ENCODE measurements around the gene ENTPD5.
"Not testable (repeated sequence)": the region's sequence is repeated elsewhere in the genome, so short reads cannot be mapped to it uniquely, and the experiment has no call there.

The ENTPD5 gene

GRCh38 chr14:74008843-74009499 is 10.1 kb downstream of the ENTPD5 start:
- in situ Hi-C loops (cut with MboI; ENCODE audit: low sequenced_read_pairs), result no loop called here

- in situ Hi-C loops (cut with MboI; ENCODE audit: low sequenced_read_pairs), result not testable (repeated sequence)
Measured at GRCh38 chr14:74005664-74006063, 13.4 kb downstream of the ENTPD5 start.

- in situ Hi-C loops (cut with MboI; ENCODE audit: low sequenced_read_pairs), result no loop called here
Measured at GRCh38 chr14:73998726-73999125, 20.4 kb downstream of the ENTPD5 start.

- in situ Hi-C loops (cut with MboI; ENCODE audit: low sequenced_read_pairs), result no loop called here
Measured at GRCh38 chr14:73997944-73998447, 21.1 kb downstream of the ENTPD5 start.

DNA sequence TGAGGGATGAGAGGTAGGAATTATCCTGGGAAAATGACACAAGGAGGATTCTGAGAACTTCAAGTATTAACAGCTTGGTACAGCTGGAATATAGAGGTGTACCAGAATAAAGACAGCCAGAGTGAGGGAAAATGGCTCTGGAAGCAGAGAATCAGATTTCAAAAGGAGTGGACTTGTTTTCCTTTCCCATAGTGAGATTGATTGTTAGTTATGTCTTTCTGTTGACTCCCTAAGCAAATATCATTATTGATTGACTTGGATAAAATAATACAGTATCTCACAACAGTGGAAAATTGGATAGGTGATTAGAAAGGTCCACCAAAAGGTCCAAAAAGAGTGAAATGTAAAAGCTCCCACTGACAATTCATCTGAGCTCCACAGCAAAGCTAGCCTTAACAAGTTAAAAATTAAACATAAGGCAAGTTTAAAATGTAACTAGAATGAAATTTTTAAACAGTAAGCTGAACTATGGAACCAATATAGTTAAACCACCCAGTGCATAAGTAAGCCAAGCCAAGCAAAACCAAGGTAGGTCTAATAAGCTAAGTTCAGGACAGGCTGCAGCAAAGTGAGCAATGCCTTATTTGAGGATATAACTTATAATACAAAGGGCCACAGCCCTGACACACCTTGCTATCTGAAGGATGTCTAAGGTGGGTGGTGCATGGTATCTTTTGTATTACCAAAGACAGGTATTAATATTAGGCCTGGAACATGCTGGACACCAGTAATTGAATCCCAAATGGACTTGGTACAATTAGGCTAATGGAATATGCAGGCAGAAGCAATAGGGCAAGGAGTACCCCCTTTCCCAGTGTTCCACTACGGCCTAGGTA is 21.8 kb downstream of the ENTPD5 start:
- in situ Hi-C loops (cut with MboI; ENCODE audit: low sequenced_read_pairs), result no loop called here

DNA sequence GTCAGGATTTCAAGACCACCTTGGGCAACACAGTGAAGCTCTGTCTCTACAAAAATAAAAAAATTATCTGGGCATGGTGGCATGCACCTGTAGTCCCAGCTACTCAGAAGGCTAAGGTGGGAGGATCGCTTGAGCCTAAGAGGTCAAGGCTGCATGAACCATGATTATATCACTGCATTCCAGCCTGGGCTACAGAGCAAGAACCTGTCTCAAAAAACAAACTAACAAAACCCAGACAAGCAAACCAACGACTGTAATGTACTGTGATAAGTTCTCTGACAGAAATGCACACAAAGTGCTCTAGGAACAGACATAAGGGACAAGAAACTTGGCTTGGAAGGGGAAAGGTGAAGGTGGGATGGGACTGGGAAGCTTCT is 22.4 kb downstream of the ENTPD5 start:
- in situ Hi-C loops (cut with MboI; ENCODE audit: low sequenced_read_pairs), result no loop called here

GRCh38 chr14:73995977-73996378 is 23.1 kb downstream of the ENTPD5 start:
- in situ Hi-C loops (cut with MboI; ENCODE audit: low sequenced_read_pairs), result no loop called here

- in situ Hi-C loops (cut with MboI; ENCODE audit: low sequenced_read_pairs), result not testable (repeated sequence)
Measured at GRCh38 chr14:73994926-73995325, 24.2 kb downstream of the ENTPD5 start.

DNA sequence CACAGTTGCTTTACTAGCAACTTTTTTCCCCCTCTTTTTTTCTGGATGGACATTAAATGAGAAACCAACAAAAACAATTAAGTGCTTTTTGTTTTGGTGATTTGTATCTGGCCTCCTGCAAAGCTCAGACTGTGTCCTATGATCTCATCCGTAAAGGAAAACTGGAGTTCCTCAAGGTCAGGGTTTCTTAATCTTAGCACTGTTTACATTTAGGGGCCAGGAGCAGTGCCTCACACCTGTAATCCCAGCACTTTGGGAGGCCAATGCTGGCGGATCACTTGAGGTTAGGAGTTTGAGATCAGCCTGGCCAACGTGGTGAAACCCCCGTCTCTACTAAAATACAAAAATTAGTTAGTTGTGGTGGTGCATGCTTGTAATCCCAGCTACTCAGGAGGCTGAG is 28.0 kb downstream of the ENTPD5 start:
- in situ Hi-C loops (cut with MboI; ENCODE audit: low sequenced_read_pairs), result no loop called here

GRCh38 chr14:73988656-73989055 is 30.4 kb downstream of the ENTPD5 start:
- in situ Hi-C loops (cut with MboI; ENCODE audit: low sequenced_read_pairs), result not testable (repeated sequence)

GRCh38 chr14:73988065-73988464 is 31.0 kb downstream of the ENTPD5 start:
- in situ Hi-C loops (cut with MboI; ENCODE audit: low sequenced_read_pairs), result no loop called here

GRCh38 chr14:73977896-73978295 is 41.2 kb downstream of the ENTPD5 start:
- in situ Hi-C loops (cut with MboI; ENCODE audit: low sequenced_read_pairs), result no loop called here

DNA sequence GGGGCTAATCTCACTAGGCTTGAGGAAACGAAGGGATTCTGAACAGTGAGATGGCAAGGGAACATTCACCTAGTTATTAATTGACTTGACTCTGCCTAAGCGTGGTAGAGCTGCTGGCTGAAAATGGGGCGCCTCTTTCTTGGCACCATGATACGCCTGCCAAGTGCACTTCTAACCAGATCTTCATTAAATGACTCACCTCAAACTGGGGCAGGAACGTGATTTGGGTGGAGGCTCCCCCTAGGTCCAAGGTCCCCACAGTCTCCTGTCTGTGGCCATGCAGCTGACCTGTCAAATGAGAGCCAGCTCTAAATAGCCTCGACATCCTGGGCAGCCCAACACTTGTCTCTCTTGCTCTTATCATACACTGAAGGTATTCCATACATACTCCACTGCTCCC is 43.0 kb downstream of the ENTPD5 start:
- in situ Hi-C loops (cut with MboI; ENCODE audit: low sequenced_read_pairs), result no loop called here

DNA sequence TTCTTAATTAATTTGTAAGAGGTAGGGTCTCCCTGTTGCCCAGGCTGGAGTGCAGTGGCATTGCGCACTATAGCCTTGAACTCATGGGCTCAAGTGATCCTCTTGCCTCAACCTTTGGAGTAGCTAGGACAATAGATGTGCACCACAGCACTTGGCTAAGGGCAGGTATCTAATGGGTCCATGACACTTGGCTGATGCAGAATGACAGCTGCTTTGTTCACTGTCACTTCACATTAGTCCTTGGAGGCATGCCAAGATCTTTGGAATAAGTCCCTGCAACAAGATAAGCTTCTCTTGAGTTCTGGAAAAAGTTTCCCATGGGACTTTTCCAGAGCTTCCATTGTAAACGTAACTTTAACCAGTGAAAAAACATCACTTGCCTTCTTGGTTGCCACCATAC is 45.6 kb downstream of the ENTPD5 start:
- in situ Hi-C loops (cut with MboI; ENCODE audit: low sequenced_read_pairs), result no loop called here

DNA sequence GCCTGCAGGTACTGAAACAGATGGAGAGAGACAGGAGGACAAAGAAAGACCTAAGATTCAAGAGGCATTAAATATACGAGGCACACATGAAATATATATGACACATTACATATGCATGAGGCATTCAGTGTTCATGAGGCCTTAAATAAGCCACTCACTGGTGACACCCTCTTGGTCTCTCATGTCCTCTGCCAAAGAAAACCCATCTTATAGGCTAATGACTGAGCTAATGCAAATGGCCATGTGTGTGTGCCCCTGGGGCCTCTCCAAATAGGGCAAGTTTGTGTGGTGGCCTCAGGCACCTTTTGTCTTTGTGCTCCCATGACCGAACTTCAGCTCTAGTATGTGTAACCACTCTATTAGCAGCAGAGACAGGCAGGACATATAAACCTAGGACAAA is 50.2 kb downstream of the ENTPD5 start:
- in situ Hi-C loops (cut with MboI; ENCODE audit: low sequenced_read_pairs), result no loop called here

- in situ Hi-C loops (cut with MboI; ENCODE audit: low sequenced_read_pairs), result no loop called here
Measured at GRCh38 chr14:73965216-73965615, 53.9 kb downstream of the ENTPD5 start.

- in situ Hi-C loops (cut with MboI; ENCODE audit: low sequenced_read_pairs), result no loop called here
Measured at GRCh38 chr14:73961192-73961591, 57.9 kb downstream of the ENTPD5 start.

- in situ Hi-C loops (cut with MboI; ENCODE audit: low sequenced_read_pairs), result no loop called here
Measured at GRCh38 chr14:73958591-73958990, 60.5 kb downstream of the ENTPD5 start.

DNA sequence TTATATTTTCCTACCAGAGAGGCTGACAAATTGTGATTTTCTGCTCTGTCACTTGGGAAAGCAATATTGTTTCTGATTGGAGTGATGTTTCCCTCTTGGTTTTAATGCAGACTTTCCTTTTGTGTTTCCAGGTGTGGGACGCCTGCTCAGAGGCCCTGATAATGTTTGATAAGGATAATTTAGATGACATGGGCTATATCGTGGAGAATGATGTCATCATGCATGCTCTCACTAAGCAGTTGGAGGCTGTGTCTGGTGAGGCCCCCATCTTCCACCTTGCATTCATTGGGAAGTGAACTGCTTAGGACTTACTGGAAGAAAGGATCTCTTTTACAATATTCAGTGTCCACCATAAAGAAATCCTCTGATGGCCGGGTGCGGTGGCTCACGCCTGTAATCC is 63.4 kb downstream of the ENTPD5 start:
- in situ Hi-C loops (cut with MboI; ENCODE audit: low sequenced_read_pairs), result no loop called here

GRCh38 chr14:73953731-73954130 is 65.4 kb downstream of the ENTPD5 start:
- in situ Hi-C loops (cut with MboI; ENCODE audit: low sequenced_read_pairs), result no loop called here

GRCh38 chr14:73949752-73950734 is 69.0 kb downstream of the ENTPD5 start, which contains the start of the genes COQ6 and FAM161B:
COQ6 (plus strand) TSS chr14:73950302; CDS start chr14:73950333, 31 bp downstream.
FAM161B (minus strand) TSS chr14:73950094; CDS start chr14:73950026, 68 bp downstream.
- in situ Hi-C loops (cut with MboI; ENCODE audit: low sequenced_read_pairs), result no loop called here

Measured in hTERT RPE-1 (cell line).